A673 (cell line): Measurements from ENCODE around the gene NBAS.

Experiments used
- CTCF ChIP-seq: fragments of 300-800, 200-600 bp; sonication (generic); conservative IDR thresholded peaks from 2 replicates; pipeline ENCODE4 v1.5.1; 2017; ENCODE audit warnings: low read depth, mild to moderate bottlenecking, antibody characterized with exemption, low read length, moderate library complexity, mixed read lengths
- EZH2 ChIP-seq: fragments of 200-600 bp; sonication (generic); IDR thresholded peaks from 2 replicates; pipeline ENCODE4 v1.6.1; 2017; ENCODE audit warnings: borderline replicate concordance, low read depth, mild to moderate bottlenecking, mixed read lengths, antibody characterized with exemption, low read length; ENCODE audit not compliant: poor library complexity, severe bottlenecking

DNA sequence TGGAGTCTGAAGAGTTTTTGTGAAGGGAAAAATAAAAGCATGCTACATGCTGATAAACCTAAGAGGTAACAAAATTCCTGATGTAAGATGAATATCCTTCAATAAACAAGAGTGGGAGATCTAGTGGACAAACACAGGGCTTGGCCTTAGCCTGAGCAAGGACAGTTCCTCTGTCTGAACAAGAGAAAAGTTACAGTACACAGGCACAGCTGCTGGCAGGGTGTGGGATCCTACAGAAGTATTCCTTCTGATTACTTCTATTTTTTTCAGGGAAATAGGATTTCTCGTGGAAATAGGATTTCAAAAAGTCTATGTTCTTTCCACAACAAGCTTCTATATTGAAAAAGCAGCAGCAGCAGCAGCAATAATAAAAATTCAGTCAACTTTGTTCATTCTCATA is 54.1 kb downstream of the NBAS start:
- TF ChIP-seq EZH2, result no peak
- TF ChIP-seq CTCF, result no peak
